Progenitor cell of endocrine pancreas (in vitro differentiated cells): ENCODE measurements around the gene RTKN. TPM values are rescaled to one million over a fixed set of nuclear protein-coding genes. Genes with fewer than 3 reads are reported as not detected.

Source experiments
- DNase-seq: peaks from one replicate; pipeline ENCODE4 v3.0.0; 2021; ENCODE audit warnings: low spot score; ENCODE audit not compliant: unreplicated experiment
- H3K27ac Mint-ChIP-seq: 2 replicates; pipeline ENCODE4 v1.8.0; 2021; ENCODE audit warnings: mild to moderate bottlenecking, moderate library complexity, mixed read lengths
- H3K27me3 Mint-ChIP-seq: 2 replicates; pipeline ENCODE4 v1.8.0; 2021; ENCODE audit warnings: mixed read lengths
- H3K36me3 Mint-ChIP-seq: 2 replicates; pipeline ENCODE4 v1.8.0; 2022; ENCODE audit warnings: mixed read lengths; ENCODE audit not compliant: insufficient read depth
- H3K4me1 Mint-ChIP-seq: 2 replicates; pipeline ENCODE4 v1.8.0; 2021; ENCODE audit warnings: low read depth, mixed read lengths
- H3K4me3 Mint-ChIP-seq: 2 replicates; pipeline ENCODE4 v1.8.0; 2021; ENCODE audit warnings: low read depth, mild to moderate bottlenecking, moderate library complexity, mixed read lengths
- H3K9me3 Mint-ChIP-seq: 2 replicates; pipeline ENCODE4 v1.8.0; 2021; ENCODE audit warnings: low read depth, mixed read lengths
- total RNA-seq: library from RNA; stranded (reverse); gene quantifications from 2 replicates; pipeline ENCODE4 v1.2.1, GENCODE V29; 2021
- TF ChIP-seq, protein P1 (sequence below): fragments of 200-600 bp; sonication (generic); IDR thresholded peaks from one replicate; pipeline ENCODE4 v1.5.0; 2021; ENCODE audit warnings: antibody characterized with exemption, mild to moderate bottlenecking; ENCODE audit not compliant: unreplicated experiment

The RTKN gene
- total RNA-seq, 1 donor from 2014 or later, result 129 TPM

DNA sequence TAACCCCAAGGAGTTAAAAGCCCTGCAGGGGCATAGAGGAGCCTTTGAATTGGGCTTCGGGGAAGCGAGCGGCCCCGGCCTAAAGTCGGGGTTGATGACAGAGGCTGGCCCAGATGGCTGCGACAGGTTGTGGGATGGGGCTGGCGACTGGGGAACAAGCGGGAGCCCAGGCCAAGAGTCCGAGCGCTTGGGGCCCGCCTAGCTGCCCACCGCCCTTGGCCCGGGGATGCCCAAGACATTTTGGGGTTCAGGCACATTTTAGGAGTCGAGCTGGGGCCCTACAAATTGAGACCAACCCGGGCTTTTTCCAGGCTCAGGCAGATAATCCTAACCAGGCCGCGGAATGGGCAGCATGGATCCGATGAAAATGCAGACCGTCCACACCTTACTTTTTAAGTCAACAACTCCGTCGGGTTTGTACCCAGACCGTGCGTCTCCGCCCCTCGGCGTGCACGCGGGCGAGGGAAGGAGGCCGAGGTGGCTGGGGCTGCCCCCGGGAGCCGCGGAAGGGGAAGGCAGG, 507 bp downstream of the RTKN start:
- peaks cover 5% of the 10 kb centered on the region for H3K36me3 Mint-ChIP-seq
- H3K4me1 Mint-ChIP-seq, result peaks cover 27% of the 10 kb centered on the region
- no peak for DNase-seq
- H3K9me3 Mint-ChIP-seq, result no peaks in the 10 kb centered on the region
- TF ChIP-seq, protein P1, sequence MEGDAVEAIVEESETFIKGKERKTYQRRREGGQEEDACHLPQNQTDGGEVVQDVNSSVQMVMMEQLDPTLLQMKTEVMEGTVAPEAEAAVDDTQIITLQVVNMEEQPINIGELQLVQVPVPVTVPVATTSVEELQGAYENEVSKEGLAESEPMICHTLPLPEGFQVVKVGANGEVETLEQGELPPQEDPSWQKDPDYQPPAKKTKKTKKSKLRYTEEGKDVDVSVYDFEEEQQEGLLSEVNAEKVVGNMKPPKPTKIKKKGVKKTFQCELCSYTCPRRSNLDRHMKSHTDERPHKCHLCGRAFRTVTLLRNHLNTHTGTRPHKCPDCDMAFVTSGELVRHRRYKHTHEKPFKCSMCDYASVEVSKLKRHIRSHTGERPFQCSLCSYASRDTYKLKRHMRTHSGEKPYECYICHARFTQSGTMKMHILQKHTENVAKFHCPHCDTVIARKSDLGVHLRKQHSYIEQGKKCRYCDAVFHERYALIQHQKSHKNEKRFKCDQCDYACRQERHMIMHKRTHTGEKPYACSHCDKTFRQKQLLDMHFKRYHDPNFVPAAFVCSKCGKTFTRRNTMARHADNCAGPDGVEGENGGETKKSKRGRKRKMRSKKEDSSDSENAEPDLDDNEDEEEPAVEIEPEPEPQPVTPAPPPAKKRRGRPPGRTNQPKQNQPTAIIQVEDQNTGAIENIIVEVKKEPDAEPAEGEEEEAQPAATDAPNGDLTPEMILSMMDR, result no peak
- H3K4me3 Mint-ChIP-seq, result peak overlapping the region; percentile 96
- peak overlapping the region; percentile 100 for H3K27ac Mint-ChIP-seq
- H3K27me3 Mint-ChIP-seq, result peaks cover 3% of the 10 kb centered on the region

DNA sequence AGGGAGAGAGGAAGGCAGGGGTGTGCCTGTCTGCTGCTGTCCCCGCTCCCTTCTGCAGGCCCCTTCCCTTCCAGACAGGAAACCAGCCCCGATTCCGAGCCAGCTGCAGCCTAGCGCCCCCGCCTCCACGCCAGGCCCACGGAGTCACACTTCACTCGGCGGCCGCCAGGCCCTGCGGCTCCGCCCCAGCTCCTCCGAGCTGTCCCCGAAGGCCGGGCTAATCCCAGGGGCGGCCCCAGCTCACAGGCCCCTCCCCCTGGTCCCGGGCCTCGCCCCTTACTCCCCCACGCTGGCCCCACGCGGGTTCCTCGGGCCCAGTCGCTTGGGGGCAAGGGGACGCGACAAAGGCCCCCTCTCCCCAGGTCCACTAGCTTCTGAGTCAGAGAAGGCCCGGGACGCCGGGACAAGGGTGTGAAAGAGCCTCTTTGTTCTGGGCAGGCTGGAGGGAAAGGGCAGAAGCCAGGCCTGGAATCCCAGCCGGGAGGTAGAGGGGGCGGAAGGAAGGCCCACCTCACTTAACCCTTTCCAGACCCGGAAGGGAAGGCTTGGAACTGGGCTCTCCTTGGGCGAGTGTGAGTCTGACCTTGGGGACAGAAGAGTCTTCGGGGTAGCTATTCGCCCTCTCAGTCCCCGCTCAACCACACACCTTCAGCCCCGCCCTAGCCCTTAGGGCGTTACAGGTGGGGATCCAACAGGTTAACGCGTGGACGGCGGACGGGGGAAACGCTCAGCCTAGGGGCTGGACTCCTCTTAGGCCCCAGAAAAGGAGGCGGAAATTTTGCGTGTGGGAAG, 1.2 kb downstream of the RTKN start:
- Mint-ChIP-seq H3K27ac (peak overlapping the region; percentile 100), H3K4me3 (peak overlapping the region; percentile 96), H3K4me1 (peaks cover 27% of the 10 kb centered on the region), H3K27me3 (peaks cover 3% of the 10 kb centered on the region), H3K36me3 (peaks cover 7% of the 10 kb centered on the region), H3K9me3 (no peaks in the 10 kb centered on the region)
- TF ChIP-seq, protein P1, result peak; percentile 31
- DNase-seq, result peak; percentile 87

DNA sequence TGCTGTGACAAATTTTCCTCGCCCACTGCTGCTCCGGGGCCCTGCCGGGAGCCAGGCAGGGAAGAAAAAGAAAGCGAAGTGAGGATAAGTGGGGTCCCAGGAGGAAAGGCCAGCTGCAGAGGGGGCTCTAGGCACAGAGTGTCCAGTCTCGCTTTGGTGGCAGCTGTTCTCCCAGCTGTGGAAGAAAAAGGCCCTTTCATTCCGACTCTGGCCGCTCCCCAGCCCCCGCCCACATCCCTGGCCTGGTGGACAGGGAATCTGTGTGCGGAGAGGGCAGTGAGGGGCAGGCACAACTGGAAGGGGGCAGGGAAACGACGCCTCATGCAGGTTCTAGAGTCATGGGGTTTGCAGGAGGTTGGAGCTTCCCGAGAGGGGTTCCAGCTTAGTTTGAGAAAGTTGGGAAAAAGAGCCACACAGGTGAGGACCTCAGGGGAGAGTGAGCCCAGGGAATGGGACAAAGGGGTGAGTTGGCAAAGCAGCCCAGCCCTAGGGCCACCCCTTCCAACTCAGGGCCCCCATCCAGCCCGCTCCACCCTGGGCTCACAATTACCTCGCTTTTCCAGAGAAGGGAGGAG, 1.8 kb downstream of the RTKN start:
- H3K27ac Mint-ChIP-seq, result peak overlapping the region; percentile 100
- H3K4me3 Mint-ChIP-seq, result peak overlapping the region; percentile 96
- peaks cover 3% of the 10 kb centered on the region for H3K27me3 Mint-ChIP-seq
- H3K9me3 Mint-ChIP-seq, result no peaks in the 10 kb centered on the region
- no peak for DNase-seq
- peaks cover 27% of the 10 kb centered on the region for H3K4me1 Mint-ChIP-seq
- peaks cover 9% of the 10 kb centered on the region for H3K36me3 Mint-ChIP-seq
- TF ChIP-seq, protein P1, result no peak

DNA sequence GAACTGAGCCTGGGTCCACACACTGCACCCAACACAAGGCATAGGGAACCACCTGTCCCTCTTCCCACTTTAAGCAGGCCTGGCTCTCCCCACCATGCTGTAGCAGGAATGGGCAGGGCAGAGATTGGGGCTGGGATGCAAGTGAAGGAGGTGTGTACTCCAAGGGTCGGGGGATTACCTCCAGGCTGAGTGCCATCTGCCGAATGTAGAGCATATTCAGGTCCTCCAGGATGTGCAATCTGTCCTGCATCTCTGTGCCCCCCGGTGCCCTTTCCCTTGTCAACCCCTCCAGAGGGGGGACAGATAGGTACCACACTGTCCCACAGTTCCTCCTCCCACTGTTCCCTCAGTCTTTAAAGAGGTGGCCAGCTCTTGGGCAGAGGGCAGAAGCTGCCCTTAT, 2.4 kb downstream of the RTKN start:
- TF ChIP-seq, protein P1, result no peak
- Mint-ChIP-seq H3K9me3 (no peaks in the 10 kb centered on the region), H3K36me3 (peaks cover 9% of the 10 kb centered on the region), H3K4me3 (peak overlapping the region; percentile 96), H3K4me1 (peaks cover 27% of the 10 kb centered on the region), H3K27ac (peak overlapping the region; percentile 100), H3K27me3 (no peaks in the 10 kb centered on the region)
- DNase-seq, result no peak

DNA sequence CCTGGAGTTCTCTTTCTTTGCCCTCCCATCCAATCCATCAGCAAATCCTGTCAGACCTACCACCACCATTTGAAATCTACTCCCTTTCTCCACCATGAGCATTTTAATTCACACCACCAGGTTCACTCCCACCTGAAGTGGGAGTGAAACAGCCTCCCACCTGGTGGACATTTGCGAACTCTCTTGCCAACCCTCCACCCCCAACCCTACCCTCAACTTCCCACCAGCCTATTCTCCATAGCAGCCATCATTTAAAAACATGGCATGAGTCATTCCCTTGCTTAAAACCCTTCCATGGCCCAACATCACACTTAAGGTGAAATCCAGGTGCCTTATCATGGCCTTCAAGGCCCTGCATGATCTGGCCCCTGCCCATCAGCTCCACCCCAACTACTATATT, 3.5 kb downstream of the RTKN start:
- TF ChIP-seq, protein P1, result no peak
- H3K27ac Mint-ChIP-seq, result no peak overlapping the region
- peaks cover 9% of the 10 kb centered on the region for H3K36me3 Mint-ChIP-seq
- peaks cover 25% of the 10 kb centered on the region for H3K4me1 Mint-ChIP-seq
- DNase-seq, result no peak
- no peaks in the 10 kb centered on the region for H3K27me3 Mint-ChIP-seq
- peak overlapping the region; percentile 96 for H3K4me3 Mint-ChIP-seq
- no peaks in the 10 kb centered on the region for H3K9me3 Mint-ChIP-seq
